Calu3 (cell line): ENCODE data around the gene RRM1. TPM values are rescaled to one million over a fixed set of nuclear protein-coding genes. Genes with fewer than 3 reads are reported as not detected.

ENCODE experiments used
- BruUV-seq: library from RNA; stranded (reverse); fragments of 400-500 nt; replicated peaks from 2 replicates; lab custom pipeline; 2021; lab: Mats Ljungman, UMichigan
- CTCF ChIA-PET: fragments of 300-600 bp; sonication (Branson Sonifier 250); formaldehyde crosslinking; loops from one replicate; lab custom pipeline; 2022; ENCODE audit warnings: antibody characterized with exemption; lab: Charles Lee
- DNase-seq: peaks from one replicate; pipeline ENCODE4 v3.0.0; 2022
- H3K27ac Mint-ChIP-seq: one replicate; pipeline ENCODE4 v1.8.0; 2022; ENCODE audit warnings: mixed read lengths; ENCODE audit not compliant: unreplicated experiment
- H3K27me3 Mint-ChIP-seq: one replicate; pipeline ENCODE4 v1.8.0; 2022; ENCODE audit warnings: mixed read lengths; ENCODE audit not compliant: unreplicated experiment
- H3K36me3 Mint-ChIP-seq: one replicate; pipeline ENCODE4 v1.8.0; 2022; ENCODE audit warnings: mild to moderate bottlenecking, moderate library complexity, mixed read lengths; ENCODE audit not compliant: insufficient read depth, unreplicated experiment
- H3K4me1 Mint-ChIP-seq: one replicate; pipeline ENCODE4 v1.8.0; 2022; ENCODE audit warnings: mild to moderate bottlenecking, low read depth, mixed read lengths; ENCODE audit not compliant: unreplicated experiment
- H3K4me3 Mint-ChIP-seq: one replicate; pipeline ENCODE4 v1.8.0; 2022; ENCODE audit warnings: mild to moderate bottlenecking, low read depth, moderate library complexity, mixed read lengths; ENCODE audit not compliant: unreplicated experiment
- H3K9me3 Mint-ChIP-seq: one replicate; pipeline ENCODE4 v1.8.0; 2022; ENCODE audit warnings: low read depth, mixed read lengths; ENCODE audit not compliant: unreplicated experiment
- CTCF ChIP-seq: fragments of 200-600 bp; IDR thresholded peaks from one replicate; pipeline ENCODE4 v1.8.0; 2022; ENCODE audit warnings: antibody characterized with exemption; ENCODE audit not compliant: unreplicated experiment
- intact Hi-C: fragments of 100-400 bp; cut with micrococcal nuclease; formaldehyde crosslinking; loops from one replicate; pipeline ENCODE4 v1.10.0; 2022; ENCODE audit not compliant: unreplicated experiment
- total RNA-seq: library from RNA; stranded (reverse); gene quantifications from 2 replicates; pipeline ENCODE4 v1.2.3, GENCODE V29; 2022

Gene RRM1
- total RNA-seq, 1 experiment from 2014 or later = 83.2 TPM

GRCh38 chr11:4187055-4187988 is 92.7 kb downstream of the RRM1 start:
- Mint-ChIP-seq H3K9me3 (no peaks in the 10 kb centered on the region), H3K36me3 (peaks cover 12% of the 10 kb centered on the region), H3K27me3 (no peaks in the 10 kb centered on the region), H3K4me1 (no peaks in the 10 kb centered on the region), H3K27ac (no peak overlapping the region), H3K4me3 (peak overlapping the region; percentile 71)
- CTCF ChIA-PET = interaction anchor here (0.6 to 2.0 kb wide), 12 partner anchors 8 to 449 kb away, joined by 3 to 53 read pairs (median 6); partner anchors contain the start of genes OR51D1 and TRIM21
- no TSS peak for BruUV-seq
- peak; percentile 92 for DNase-seq
- peak; percentile 96 for TF ChIP-seq CTCF
- intact Hi-C loops = loop anchor here (1.0 to 5.0 kb wide), 6 partner anchors 306 to 820 kb away; partner anchors contain the start of gene TRIM68

Other genes with a start within 250 kb of the RRM1 start
- gene STIM1, start 239.1 kb upstream of the RRM1 start, total RNA-seq = 53.7 and 60.1 TPM in 2 replicates